Panc1 (cell line): ENCODE results near the gene FOXP2.

Experiments
- CTCF ChIP-seq: fragments of 450-650 bp; IDR thresholded peaks from 2 replicates; pipeline ENCODE4 v1.5.1; 2017; ENCODE audit warnings: mild to moderate bottlenecking
- POLR2AphosphoS5 ChIP-seq: IDR thresholded peaks from 2 replicates; pipeline ENCODE4 v1.6.1; 2012; ENCODE audit warnings: mild to moderate bottlenecking, low read depth, low read length, moderate library complexity

- TF ChIP-seq CTCF, result no peak
- no peak for TF ChIP-seq POLR2AphosphoS5
Measured at GRCh38 chr7:114644455-114644854, 229.8 kb downstream of the FOXP2 start.
